HG03097 (cell line): ENCODE data around the gene SERINC5.
A peak's percentile ranks its signal among the peaks of the same experiment; 100 is the strongest.
"Not testable (repeated sequence)": the region's sequence is repeated elsewhere in the genome, so short reads cannot be mapped to it uniquely, and the experiment has no call there.

Experiments
- ATAC-seq: cut with Tn5 transposase; IDR thresholded peaks from one replicate; pipeline ENCODE4 v1.9.1; 2021; ENCODE audit not compliant: unreplicated experiment, low FRiP score

Gene SERINC5

GRCh38 chr5:80143491-80143890 lies 112.4 kb downstream of the SERINC5 start:
- no peak for ATAC-seq

DNA sequence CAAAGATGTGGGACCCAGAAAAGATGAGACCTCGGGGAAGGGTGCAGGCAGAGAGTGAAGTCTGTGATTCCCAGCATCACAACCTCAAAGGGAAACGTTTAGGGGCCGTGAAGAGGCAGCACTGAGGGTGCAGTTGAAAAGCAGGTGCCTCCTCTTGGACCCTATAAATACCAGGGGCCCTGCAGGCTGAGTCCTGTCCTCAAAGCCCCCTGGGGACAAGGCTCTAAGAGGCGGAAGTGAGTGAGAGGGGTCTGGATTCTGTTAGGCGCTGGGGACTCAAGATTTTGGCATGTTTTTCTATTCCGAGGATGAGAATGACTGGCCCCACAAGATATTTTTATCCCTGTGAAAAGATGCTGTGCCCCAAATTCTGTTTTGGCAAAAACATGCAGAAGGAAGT lies 112.9 kb downstream of the SERINC5 start:
- ATAC-seq, result no peak

DNA sequence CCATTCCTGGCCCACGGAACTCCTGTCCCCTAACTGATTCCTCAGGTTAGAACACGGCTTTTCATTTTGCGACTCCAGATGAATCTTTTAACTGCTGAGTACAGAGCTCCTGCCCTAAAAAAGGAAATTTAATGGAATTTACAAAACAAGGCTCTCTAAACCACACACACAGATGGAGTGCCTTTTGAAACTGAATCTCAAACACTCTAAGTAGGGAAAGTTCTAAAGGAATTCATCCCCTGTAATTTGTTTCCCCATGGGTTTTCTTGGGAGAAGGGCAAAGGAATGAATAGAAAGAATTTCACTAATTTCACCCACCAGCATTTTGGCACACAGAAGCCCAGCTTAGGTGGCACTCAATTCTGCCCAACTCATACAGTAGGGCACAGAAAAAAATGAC lies 114.2 kb downstream of the SERINC5 start:
- ATAC-seq, result no peak

GRCh38 chr5:80141147-80141671 lies 114.6 kb downstream of the SERINC5 start:
- ATAC-seq, result no peak

DNA sequence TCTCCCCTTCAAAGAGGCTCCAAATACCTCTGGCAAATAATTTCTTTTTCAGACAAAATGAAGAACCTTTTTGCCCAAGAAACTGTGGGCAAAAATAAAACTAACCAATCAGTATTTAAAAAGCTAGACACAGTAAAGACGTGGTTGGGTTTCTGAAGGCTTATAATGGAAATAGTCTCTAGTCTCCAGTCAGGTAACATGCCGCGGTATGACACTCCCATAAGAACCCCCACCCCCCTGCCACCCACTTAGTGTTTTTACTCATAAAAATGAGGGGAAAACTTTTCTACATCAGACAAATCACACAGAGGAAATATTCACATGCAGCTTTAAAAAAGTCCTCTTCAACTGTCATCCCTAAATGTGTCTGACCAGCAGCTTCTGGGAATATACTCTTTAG lies 115.4 kb downstream of the SERINC5 start:
- ATAC-seq, result no peak

GRCh38 chr5:80139466-80139972 lies 116.3 kb downstream of the SERINC5 start:
- ATAC-seq, result no peak

DNA sequence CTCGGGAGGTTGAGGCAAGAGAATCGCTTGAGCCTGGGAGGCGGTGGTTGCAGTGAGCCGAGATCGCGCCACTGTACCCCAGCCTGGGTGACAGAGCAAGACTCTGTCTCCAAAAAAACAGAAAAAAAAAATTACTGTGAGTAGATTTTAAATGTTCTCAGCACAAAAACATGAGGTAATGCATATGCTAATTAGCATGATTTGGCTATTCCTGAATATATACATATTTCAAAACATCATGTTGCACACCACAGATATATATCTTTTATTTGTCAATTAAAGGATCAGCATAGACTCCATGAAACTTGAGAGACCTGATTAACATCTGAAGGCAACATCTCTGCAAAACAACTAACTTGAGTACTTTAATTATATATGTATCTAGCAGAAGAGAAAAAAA lies 117.4 kb downstream of the SERINC5 start:
- ATAC-seq, result no peak

GRCh38 chr5:80136798-80137197 lies 119.0 kb downstream of the SERINC5 start:
- not testable (repeated sequence) for ATAC-seq

- ATAC-seq, result no peak
Observed at GRCh38 chr5:80134876-80135275, 121.0 kb downstream of the SERINC5 start.

DNA sequence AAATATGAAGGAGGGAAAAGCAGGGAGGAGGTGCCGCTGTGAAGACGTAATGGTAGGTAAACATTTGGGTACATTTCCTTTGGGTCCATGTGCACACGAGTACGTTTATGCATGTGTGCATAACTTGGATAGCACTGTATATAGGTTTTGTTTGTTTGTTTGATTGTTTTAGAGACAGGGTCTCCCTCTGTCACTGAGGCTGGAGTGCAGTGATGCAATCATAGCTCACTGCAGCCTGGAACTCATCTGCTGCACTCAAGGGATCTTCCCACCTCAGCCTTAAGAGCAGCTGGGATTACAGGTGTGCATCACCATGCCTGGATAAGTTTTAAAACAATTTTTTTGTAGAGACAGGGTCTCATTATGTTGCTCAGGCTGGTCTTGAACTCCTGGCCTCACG lies 126.7 kb downstream of the SERINC5 start:
- ATAC-seq, result no peak

DNA sequence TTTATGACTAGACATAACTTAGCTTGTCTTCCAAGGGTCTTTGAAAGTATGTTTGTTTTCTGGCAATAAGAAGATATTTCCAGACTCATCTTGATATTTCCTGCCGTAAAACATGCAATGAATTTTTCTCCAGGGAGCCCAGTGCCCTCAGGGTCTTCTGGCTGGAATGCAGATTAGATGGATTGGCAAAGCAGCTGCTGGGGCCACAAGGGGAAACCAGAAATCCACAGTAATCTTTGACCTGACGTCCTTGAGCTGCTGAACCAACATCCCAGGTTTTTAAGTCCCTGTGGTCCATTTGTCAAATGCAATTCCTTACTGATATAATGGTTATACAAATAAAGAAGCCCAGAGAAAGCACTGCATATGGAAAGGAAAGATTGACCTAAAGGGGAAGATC lies 127.7 kb downstream of the SERINC5 start:
- ATAC-seq, result no peak

- no peak for ATAC-seq
Observed at GRCh38 chr5:80127116-80127552, 128.7 kb downstream of the SERINC5 start.

- ATAC-seq, result peak; percentile 59
Observed at GRCh38 chr5:80125962-80126480, 129.8 kb downstream of the SERINC5 start.

GRCh38 chr5:80125022-80125961 lies 130.6 kb downstream of the SERINC5 start:
- ATAC-seq, result peak; percentile 56

DNA sequence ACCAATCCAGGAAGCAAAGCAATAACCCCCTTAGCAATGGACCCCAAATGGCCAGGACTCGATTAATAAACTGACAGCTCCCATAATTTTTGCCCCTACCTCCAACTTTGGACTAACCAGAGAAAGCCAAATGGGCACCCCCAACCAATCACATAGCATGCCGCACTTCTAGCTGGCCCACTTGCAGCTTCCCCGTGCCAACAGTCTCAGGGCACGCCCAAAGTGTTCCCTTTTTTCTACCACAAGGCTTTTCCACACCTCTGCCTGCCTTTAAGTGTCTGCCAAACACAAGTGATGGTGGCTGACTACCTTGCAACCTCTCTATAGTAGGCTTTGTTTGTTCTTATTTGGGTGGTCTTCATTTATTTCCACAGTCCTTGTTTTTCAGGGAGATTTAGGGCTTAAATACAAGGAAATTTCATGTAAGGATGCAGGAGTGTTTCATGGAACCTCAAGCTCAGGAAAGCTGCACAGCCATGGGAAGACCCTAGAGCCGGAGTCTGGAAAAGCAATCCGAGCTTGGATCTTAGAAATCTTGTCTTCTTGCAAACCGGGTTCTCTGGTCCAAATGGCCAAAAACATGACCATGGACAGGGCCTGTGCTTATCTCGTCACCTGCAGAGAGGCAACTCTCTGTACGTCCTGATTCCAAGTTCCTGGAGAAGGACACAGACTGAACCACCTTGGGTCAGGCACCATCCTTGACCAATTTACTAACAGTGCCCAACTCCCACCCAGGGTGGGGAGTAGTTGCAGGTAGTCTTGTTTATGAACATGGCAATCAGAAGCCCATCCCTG lies 131.5 kb downstream of the SERINC5 start:
- ATAC-seq, result no peak

DNA sequence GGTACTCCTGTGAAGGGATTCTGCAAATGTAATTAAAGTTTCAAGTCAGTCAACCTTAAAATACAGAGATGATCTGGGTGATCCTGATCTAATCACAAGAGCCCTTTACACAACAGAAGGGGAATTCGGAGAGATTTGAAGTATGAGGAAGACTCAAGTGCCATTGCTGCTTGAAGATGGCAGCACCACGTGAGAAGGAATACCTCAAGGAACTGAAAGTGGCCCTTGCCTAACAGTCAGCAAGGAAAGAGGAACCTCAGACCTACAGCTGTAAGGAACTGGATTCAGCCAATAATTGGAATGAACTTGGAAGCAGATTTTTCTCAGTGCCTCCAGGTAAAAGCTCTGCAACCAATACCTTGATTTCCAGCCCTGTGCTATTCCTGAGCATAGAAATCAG lies 133.3 kb downstream of the SERINC5 start:
- no peak for ATAC-seq

DNA sequence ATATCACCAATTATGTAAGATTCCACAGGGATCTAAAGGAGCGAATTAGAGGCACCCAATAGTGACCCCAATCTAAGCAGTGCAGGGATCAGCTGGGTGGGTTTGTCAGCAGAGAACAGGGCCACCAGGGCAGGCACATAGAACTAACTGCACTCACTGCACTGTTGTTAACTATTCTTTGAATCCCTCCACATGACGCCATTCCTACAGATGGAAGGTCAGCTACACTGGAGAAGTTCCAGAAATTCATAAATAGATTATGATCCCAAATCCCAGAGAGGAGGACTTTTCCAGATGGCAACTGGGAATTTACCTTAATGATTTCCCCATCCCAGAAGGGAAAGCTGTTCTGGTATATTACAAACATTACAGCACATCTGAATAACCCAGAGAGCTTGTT lies 136.5 kb downstream of the SERINC5 start:
- ATAC-seq, result no peak

DNA sequence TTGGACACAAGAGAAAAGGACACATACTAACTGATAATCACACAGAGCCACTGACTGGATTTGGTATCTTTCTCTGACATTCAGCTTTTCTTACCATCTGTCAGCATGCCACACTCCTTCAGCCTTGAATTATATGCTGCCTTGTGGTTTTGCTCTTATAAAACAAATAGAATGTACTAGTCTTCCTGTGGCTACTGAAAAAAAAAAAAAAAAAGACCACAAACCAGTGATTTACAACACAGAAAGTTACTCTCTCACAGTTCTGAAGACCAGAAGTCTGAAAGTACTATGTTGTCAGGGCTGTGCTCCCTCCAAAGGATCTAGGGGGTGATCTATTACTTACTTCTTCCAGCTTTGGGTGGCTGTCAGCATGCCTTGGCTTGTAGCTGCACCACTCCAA lies 138.4 kb downstream of the SERINC5 start:
- ATAC-seq, result no peak

GRCh38 chr5:80116465-80116864 lies 139.4 kb downstream of the SERINC5 start:
- no peak for ATAC-seq

GRCh38 chr5:80116000-80116399 lies 139.8 kb downstream of the SERINC5 start:
- ATAC-seq, result no peak

GRCh38 chr5:80114860-80115259 lies 141.0 kb downstream of the SERINC5 start:
- no peak for ATAC-seq
